ENCODE measurements around the gene CEMIP.

- TF ChIP-seq CTCF (IDR thresholded peaks at IDR 0.05) (no peak), POLR2A (IDR thresholded peaks at IDR 0.05) (no peak)
Measured at GRCh38 chr15:80834906-80835305, 55.7 kb downstream of the CEMIP start.

All from transverse colon (tissue), 3 donors.